MCF 10A (cell line): Measurements from ENCODE around the gene GATA5. TPM values are rescaled to one million over a fixed set of nuclear protein-coding genes. Genes with fewer than 3 reads are reported as not detected.

ENCODE experiments used
- BruUV-seq: library from RNA; stranded (reverse); fragments of 400-500 nt; replicated peaks from 2 replicates; lab custom pipeline; 2021; lab: Mats Ljungman, UMichigan
- CTCF ChIA-PET: fragments of 300-600 bp; sonication (Branson Sonifier 250); formaldehyde crosslinking; extraction: SDS; loops from one replicate; lab custom pipeline; 2021; ENCODE audit warnings: antibody characterized with exemption, inconsistent platforms; lab: Yijun Ruan, JAX
- POLR2A ChIA-PET: fragments of 300-600, 350-650 bp; sonication (Branson Sonifier 250); formaldehyde crosslinking; extraction: SDS; loops from one replicate; lab custom pipeline; 2020; ENCODE audit warnings: antibody characterized with exemption, inconsistent platforms; lab: Yijun Ruan, JAX
- DNase-seq: peaks from one replicate; pipeline ENCODE4 v3.0.0-alpha.2; 2018; ENCODE audit not compliant: unreplicated experiment
- H3K27ac Mint-ChIP-seq: one replicate; pipeline ENCODE4 v1.8.0; 2022; ENCODE audit warnings: mild to moderate bottlenecking, low read depth, mixed read lengths; ENCODE audit not compliant: unreplicated experiment
- H3K27me3 Mint-ChIP-seq: one replicate; pipeline ENCODE4 v1.8.0; 2022; ENCODE audit warnings: mixed read lengths; ENCODE audit not compliant: insufficient read depth, unreplicated experiment
- H3K36me3 Mint-ChIP-seq: one replicate; pipeline ENCODE4 v1.8.0; 2022; ENCODE audit warnings: mild to moderate bottlenecking, moderate library complexity, mixed read lengths; ENCODE audit not compliant: insufficient read depth, unreplicated experiment
- H3K4me1 Mint-ChIP-seq: one replicate; pipeline ENCODE4 v1.8.0; 2022; ENCODE audit warnings: mixed read lengths; ENCODE audit not compliant: insufficient read depth, unreplicated experiment
- H3K4me3 Mint-ChIP-seq: one replicate; pipeline ENCODE4 v1.8.0; 2022; ENCODE audit warnings: mild to moderate bottlenecking, moderate library complexity, mixed read lengths; ENCODE audit not compliant: unreplicated experiment
- H3K9me3 Mint-ChIP-seq: one replicate; pipeline ENCODE4 v1.8.0; 2022; ENCODE audit warnings: mixed read lengths; ENCODE audit not compliant: unreplicated experiment
- CTCF ChIP-seq: fragments of 200-600 bp; IDR thresholded peaks from one replicate; pipeline ENCODE4 v1.8.0; 2022; ENCODE audit warnings: antibody characterized with exemption, mild to moderate bottlenecking; ENCODE audit not compliant: unreplicated experiment
- intact Hi-C: fragments of 100-400 bp; cut with micrococcal nuclease; formaldehyde crosslinking; loops from 2 replicates; pipeline ENCODE4 v1.14.1; 2022
- total RNA-seq: library from RNA; stranded (reverse); gene quantifications from 2 replicates; pipeline ENCODE4 v1.2.3, GENCODE V29; 2022

GATA5 gene
- total RNA-seq, 1 experiment from 2014 or later, result not detected

GRCh38 chr20:62483613-62484458 is 8.0 kb upstream of the GATA5 start:
- POLR2A ChIA-PET, result no interaction called here
- no peak for DNase-seq
- Mint-ChIP-seq H3K36me3 (no peaks in the 10 kb centered on the region), H3K9me3 (no peaks in the 10 kb centered on the region), H3K4me1 (no peaks in the 10 kb centered on the region), H3K27ac (no peak overlapping the region), H3K27me3 (peaks cover 39% of the 10 kb centered on the region), H3K4me3 (no peak overlapping the region)
- no peak for TF ChIP-seq CTCF
- no TSS peak for BruUV-seq
- CTCF ChIA-PET, result interaction anchor here (1.1 kb wide), 1 partner anchor 16 kb away, joined by 7 read pairs; no protein-coding TSS in a partner anchor
- intact Hi-C loops, result no loop called here

- intact Hi-C loops, result no loop called here
- no peaks in the 10 kb centered on the region for H3K9me3 Mint-ChIP-seq
- DNase-seq, result no peak
- no peaks in the 10 kb centered on the region for H3K36me3 Mint-ChIP-seq
- ChIA-PET CTCF (interaction anchor here (1.1 kb wide), 1 partner anchor 17 kb away, joined by 7 read pairs; no protein-coding TSS in a partner anchor), POLR2A (no interaction called here)
- no peak overlapping the region for H3K4me3 Mint-ChIP-seq
- peaks cover 48% of the 10 kb centered on the region for H3K27me3 Mint-ChIP-seq
- no TSS peak for BruUV-seq
- no peak overlapping the region for H3K27ac Mint-ChIP-seq
- no peaks in the 10 kb centered on the region for H3K4me1 Mint-ChIP-seq
- TF ChIP-seq CTCF, result no peak
Measured at GRCh38 chr20:62482974-62483373, 7.2 kb upstream of the GATA5 start.

- POLR2A ChIA-PET, result interaction anchor here (1.0 kb wide), 1 partner anchor 15 kb away, joined by 3 read pairs; no protein-coding TSS in a partner anchor
- no TSS peak for BruUV-seq
- Mint-ChIP-seq H3K4me1 (no peaks in the 10 kb centered on the region), H3K36me3 (no peaks in the 10 kb centered on the region), H3K4me3 (no peak overlapping the region), H3K9me3 (no peaks in the 10 kb centered on the region), H3K27me3 (peaks cover 55% of the 10 kb centered on the region), H3K27ac (no peak overlapping the region)
- intact Hi-C loops, result no loop called here
- no peak for TF ChIP-seq CTCF
- no peak for DNase-seq
- CTCF ChIA-PET, result interaction anchor here (0.6 kb wide), 2 partner anchors 14 to 754 kb away, joined by 3 to 4 read pairs; partner anchors contain the start of gene BIRC7
Measured at GRCh38 chr20:62482146-62482809, 6.5 kb upstream of the GATA5 start.
